DMS79 (cell line): ENCODE data around the gene FAM167B.

ENCODE experiments used
- DNase-seq: peaks from one replicate; lab custom pipeline; 2025; lab: John Stamatoyannopoulos, UW

The FAM167B gene

GRCh38 chr1:32246888-32247273 is at the start of gene FAM167B:
Gene FAM167B, plus strand, starts transcription at chr1:32247222. Its CDS starts 200 bp downstream, at chr1:32247422.
- DNase-seq = no peak

- DNase-seq = no peak
Measured at GRCh38 chr1:32197837-32198236, 49.2 kb upstream of the FAM167B start.

- no peak for DNase-seq
Measured at GRCh38 chr1:32198237-32199042, 48.6 kb upstream of the FAM167B start.

- no peak for DNase-seq
Measured at GRCh38 chr1:32199043-32199716, 47.8 kb upstream of the FAM167B start.

- peak; percentile 62 for DNase-seq
Measured at GRCh38 chr1:32199717-32200072, 47.3 kb upstream of the FAM167B start.

GRCh38 chr1:32200226-32201010 is 46.6 kb upstream of the FAM167B start, which contains the start of gene CCDC28B:
Gene CCDC28B, plus strand, starts transcription at chr1:32200595. Its CDS starts 1,341 bp downstream, at chr1:32201936.
- DNase-seq = peak; percentile 65

- peak; percentile 13 for DNase-seq
Measured at GRCh38 chr1:32201011-32201855, 45.8 kb upstream of the FAM167B start.

GRCh38 chr1:32204943-32205361 is 42.1 kb upstream of the FAM167B start:
- no peak for DNase-seq

- peak; percentile 94 for DNase-seq
Measured at GRCh38 chr1:32205401-32206370, 41.3 kb upstream of the FAM167B start, which contains the start of gene IQCC. Gene IQCC, plus strand, starts transcription at chr1:32205671. Its CDS starts 11 bp downstream, at chr1:32205682.

GRCh38 chr1:32208469-32208868 is 38.6 kb upstream of the FAM167B start:
- DNase-seq = no peak

GRCh38 chr1:32208891-32209328 is 38.1 kb upstream of the FAM167B start, which contains the start of gene DCDC2B:
Gene DCDC2B, plus strand, starts transcription at chr1:32209089. Its CDS starts 5 bp downstream, at chr1:32209094.
- DNase-seq = peak; percentile 96

- DNase-seq = peak; percentile 43
Measured at GRCh38 chr1:32215629-32216480, 31.2 kb upstream of the FAM167B start.

GRCh38 chr1:32216566-32216965 is 30.5 kb upstream of the FAM167B start:
- DNase-seq = no peak

- no peak for DNase-seq
Measured at GRCh38 chr1:32219022-32219421, 28.0 kb upstream of the FAM167B start.

- DNase-seq = peak; percentile 97
Measured at GRCh38 chr1:32220746-32221580, 26.1 kb upstream of the FAM167B start.

- no peak for DNase-seq
Measured at GRCh38 chr1:32221581-32221979, 25.4 kb upstream of the FAM167B start.

GRCh38 chr1:32221980-32222755 is 24.9 kb upstream of the FAM167B start, which contains the start of the genes EIF3I and TMEM234:
Gene EIF3I, plus strand, starts transcription at chr1:32222407. Its CDS starts 35 bp downstream, at chr1:32222442.
Gene TMEM234, minus strand, starts transcription at chr1:32222353. Its CDS starts 31 bp downstream, at chr1:32222322.
- DNase-seq = peak; percentile 89
